HG03571 (cell line): ENCODE data around the gene HOXB6.

ENCODE experiments used
- ATAC-seq: cut with Tn5 transposase; IDR thresholded peaks from one replicate; pipeline ENCODE4 v1.9.1; 2021; ENCODE audit not compliant: unreplicated experiment

Gene HOXB6

GRCh38 chr17:48634493-48635208 is 29.9 kb upstream of the HOXB6 start:
- ATAC-seq: no peak

GRCh38 chr17:48633266-48633677 is 28.5 kb upstream of the HOXB6 start:
- no peak for ATAC-seq

- ATAC-seq: no peak
Observed at GRCh38 chr17:48632579-48633265, 27.9 kb upstream of the HOXB6 start.

- no peak for ATAC-seq
Observed at GRCh38 chr17:48631693-48632578, 27.1 kb upstream of the HOXB6 start.

GRCh38 chr17:48630925-48631692 is 26.3 kb upstream of the HOXB6 start:
- ATAC-seq: no peak

GRCh38 chr17:48630009-48630924 is 25.5 kb upstream of the HOXB6 start:
- ATAC-seq: no peak

- no peak for ATAC-seq
Observed at GRCh38 chr17:48629411-48629759, 24.6 kb upstream of the HOXB6 start.

GRCh38 chr17:48628649-48629410 is 24.0 kb upstream of the HOXB6 start:
- no peak for ATAC-seq

- ATAC-seq: no peak
Observed at GRCh38 chr17:48627623-48628521, 23.1 kb upstream of the HOXB6 start.

GRCh38 chr17:48627118-48627597 is 22.4 kb upstream of the HOXB6 start:
- no peak for ATAC-seq

GRCh38 chr17:48626245-48627117 is 21.7 kb upstream of the HOXB6 start, which contains the start of gene HOXB9:
Gene HOXB9 (minus strand): TSS chr17:48626358. CDS start chr17:48626269, 89 bp downstream.
- ATAC-seq: no peak

GRCh38 chr17:48625495-48626244 is 20.9 kb upstream of the HOXB6 start:
- ATAC-seq: no peak

GRCh38 chr17:48624544-48625494 is 20.0 kb upstream of the HOXB6 start:
- ATAC-seq: no peak

- no peak for ATAC-seq
Observed at GRCh38 chr17:48624118-48624517, 19.3 kb upstream of the HOXB6 start.

GRCh38 chr17:48623583-48623982 is 18.8 kb upstream of the HOXB6 start:
- ATAC-seq: no peak
